ENCODE data around the gene INCENP.
A peak's percentile ranks its signal among the peaks of the same experiment; 100 is the strongest.

Gene INCENP

DNA sequence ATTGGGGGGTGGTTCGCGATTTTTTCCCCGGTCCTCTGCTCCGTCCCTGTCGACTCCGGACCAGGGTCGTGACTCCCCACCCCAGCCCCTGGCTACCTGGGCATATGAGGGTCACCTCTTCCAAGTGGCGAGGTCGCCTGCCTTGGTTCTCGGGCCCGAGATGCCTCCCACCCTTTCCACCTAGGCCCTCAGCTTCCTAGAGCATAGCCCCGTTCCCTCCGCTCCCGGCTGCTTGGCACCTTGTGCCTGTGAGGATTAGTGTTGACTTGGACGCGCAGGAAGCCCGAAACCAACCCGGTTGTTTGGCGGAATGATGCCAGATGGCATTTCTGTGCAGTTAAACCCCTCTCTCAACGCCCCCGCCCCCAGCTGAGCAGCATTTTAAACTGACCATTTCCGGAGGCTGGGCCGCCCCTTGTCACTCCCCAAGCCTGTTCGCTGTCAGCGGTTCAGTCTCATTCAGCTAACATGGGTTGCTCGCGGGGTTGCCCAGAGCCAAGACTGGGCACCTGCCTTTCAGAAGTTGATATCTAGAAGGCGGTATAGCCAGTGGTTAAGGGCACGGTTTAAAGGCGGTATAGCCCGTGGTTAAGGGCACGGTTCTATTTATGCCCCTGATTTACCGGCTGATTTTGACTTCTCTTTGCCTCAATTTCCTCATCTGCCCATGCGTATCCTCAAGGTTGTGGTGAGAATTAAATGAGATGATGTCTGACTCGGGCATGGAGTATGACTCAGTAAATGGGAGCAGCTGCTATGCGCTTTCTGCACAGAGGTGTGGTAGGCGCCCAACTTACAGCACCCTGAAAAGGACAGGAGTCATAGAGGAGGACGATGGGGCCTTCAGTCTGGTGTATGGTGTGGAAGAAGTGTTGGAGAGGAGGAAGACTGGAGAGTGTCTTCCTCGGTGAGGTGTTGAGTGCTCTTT lies 639 bp downstream of the INCENP start:
- TF ChIP-seq, protein P1, sequence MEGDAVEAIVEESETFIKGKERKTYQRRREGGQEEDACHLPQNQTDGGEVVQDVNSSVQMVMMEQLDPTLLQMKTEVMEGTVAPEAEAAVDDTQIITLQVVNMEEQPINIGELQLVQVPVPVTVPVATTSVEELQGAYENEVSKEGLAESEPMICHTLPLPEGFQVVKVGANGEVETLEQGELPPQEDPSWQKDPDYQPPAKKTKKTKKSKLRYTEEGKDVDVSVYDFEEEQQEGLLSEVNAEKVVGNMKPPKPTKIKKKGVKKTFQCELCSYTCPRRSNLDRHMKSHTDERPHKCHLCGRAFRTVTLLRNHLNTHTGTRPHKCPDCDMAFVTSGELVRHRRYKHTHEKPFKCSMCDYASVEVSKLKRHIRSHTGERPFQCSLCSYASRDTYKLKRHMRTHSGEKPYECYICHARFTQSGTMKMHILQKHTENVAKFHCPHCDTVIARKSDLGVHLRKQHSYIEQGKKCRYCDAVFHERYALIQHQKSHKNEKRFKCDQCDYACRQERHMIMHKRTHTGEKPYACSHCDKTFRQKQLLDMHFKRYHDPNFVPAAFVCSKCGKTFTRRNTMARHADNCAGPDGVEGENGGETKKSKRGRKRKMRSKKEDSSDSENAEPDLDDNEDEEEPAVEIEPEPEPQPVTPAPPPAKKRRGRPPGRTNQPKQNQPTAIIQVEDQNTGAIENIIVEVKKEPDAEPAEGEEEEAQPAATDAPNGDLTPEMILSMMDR (IDR thresholded peaks at IDR 0.05; ENCODE audit: low read length, missing control alignments) = no peak
- DNase-seq (ENCODE audit: low read depth) = peak; percentile 17

DNA sequence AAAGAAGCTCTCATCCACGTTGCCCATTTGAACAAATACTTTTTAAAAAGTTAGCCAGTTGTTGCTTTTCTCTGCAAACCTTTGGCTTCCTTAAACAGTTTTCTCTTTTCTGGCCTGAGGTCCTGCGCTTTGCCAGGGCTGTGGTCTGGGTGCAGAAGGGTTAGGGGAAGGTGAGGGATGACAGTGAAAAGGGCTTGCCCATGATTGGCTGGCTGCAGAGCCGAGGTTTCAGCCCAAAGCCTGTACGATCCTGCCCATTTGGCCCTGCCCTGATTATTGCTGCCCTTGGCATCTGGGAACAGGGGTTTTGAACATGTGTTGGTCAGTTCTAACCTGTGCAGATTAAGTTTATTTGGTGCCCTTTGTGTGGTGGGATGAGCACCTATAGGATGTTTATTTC lies 1.5 kb downstream of the INCENP start:
- TF ChIP-seq, protein P1 (IDR thresholded peaks at IDR 0.05; ENCODE audit: low read length, missing control alignments) = no peak
- H3K4me3 ChIP-seq (replicated peaks; ENCODE audit: low read depth, low read length) = peak overlapping the region; percentile 98
- no peak for DNase-seq (ENCODE audit: low read depth)

More for the DNA sequence above, 639 bp downstream of the INCENP start:
- peak overlapping the region; percentile 98 for H3K4me3 ChIP-seq (replicated peaks; ENCODE audit: low read depth, low read length)

DNA sequence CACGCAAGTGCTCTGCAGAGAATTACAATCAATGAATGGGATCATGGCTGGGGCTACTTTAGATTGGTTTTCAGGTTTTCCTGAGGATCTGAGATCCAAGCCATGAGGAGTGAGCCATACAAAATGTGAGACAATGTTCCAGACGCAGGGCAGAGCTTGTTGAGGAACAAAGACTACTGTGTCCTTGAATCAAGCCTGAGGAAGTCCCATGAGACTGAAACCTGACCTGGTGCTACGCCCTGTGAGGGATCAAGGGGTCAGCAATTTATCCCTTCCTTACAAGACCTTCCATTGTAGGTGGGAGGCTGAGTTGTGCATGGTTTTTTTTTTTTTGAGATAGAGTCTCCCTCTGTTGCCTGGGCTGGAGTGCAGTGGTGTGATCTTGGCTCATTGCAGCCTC lies 2.1 kb downstream of the INCENP start:
- TF ChIP-seq, protein P1 (IDR thresholded peaks at IDR 0.05; ENCODE audit: low read length, missing control alignments) = no peak
- no peak for DNase-seq (ENCODE audit: low read depth)
- H3K4me3 ChIP-seq (replicated peaks; ENCODE audit: low read depth, low read length) = no peak overlapping the region

DNA sequence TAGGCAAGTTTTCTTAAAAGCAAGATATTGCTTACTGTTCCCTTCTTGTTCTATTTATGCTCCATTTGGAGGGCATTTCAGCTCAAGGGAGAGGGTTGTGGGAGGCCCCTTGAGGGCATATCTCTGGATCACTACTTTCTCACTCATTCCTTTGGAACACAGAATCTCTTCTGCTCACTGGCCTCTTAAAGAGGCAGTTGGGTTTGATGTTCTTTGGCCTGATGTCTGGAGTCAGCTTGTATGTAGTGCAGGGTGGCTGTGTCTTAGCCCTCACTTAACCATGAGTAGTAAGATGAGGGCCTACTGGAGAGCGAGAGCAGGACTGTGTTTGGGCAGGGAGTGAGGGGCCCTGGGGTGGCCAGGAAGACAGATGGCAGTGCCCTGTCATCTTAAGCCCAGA lies 3.6 kb downstream of the INCENP start:
- DNase-seq (ENCODE audit: low read depth) = no peak
- TF ChIP-seq, protein P1 (IDR thresholded peaks at IDR 0.05; ENCODE audit: low read length, missing control alignments) = no peak
- no peak overlapping the region for H3K4me3 ChIP-seq (replicated peaks; ENCODE audit: low read depth, low read length)

DNA sequence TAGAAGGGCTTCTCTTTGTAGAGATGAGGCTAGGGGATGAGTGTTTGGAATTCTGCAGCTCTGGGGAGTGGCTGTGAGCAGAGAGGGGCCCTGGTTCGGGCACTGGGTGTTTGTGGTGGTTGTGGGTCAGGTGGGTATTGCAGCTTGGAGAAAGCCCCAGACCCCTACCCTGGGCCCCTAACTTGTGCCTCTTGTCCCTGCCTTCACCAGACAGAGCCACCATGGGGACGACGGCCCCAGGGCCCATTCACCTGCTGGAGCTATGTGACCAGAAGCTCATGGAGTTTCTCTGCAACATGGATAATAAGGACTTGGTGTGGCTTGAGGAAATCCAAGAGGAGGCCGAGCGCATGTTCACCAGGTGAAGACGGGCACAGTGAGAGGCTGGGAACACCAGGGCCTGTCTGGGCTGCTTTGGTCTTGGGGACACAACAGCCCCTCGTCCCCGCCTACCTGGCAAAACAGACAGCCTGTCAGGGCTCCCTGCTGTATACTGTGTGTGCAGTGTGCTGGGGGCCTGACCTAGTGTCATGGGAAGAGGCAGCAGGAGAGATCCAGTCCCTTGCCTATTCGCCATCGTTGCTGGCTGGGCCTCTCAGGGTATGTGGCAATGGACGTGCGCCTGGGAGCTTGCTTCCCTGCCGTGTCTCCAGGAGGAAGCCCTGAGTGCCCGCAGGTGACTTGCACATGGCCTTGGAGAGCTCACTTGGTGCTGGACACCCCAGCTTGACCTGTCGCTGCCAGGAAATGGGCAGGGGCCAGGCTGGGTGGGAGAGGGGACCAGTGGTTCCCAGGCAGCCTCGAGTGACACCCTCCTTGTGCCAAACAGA lies 4.3 kb downstream of the INCENP start:
- H3K4me3 ChIP-seq (replicated peaks; ENCODE audit: low read depth, low read length) = no peak overlapping the region
- no peak for DNase-seq (ENCODE audit: low read depth)
- TF ChIP-seq, protein P1 (IDR thresholded peaks at IDR 0.05; ENCODE audit: low read length, missing control alignments) = no peak

DNA sequence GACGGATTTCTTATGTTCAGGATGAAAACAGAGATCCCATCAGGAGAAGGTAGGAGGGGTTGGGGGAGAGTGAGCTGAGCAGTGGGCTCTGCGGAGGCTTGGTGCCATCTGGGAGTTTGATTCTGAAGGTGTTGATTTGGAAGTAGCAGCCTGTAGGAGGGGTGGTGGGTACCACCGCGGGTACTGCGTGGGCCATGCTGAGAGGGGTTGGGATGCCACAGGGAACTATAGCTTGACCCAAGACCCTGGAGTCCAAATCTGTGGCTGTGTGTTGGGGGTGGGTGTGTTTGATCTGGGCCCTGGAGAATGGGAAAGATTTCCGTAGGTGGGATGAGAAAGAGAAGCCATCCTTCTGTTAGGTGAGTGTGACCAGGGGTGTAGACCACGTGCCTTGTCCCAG lies 5.0 kb downstream of the INCENP start:
- no peak for DNase-seq (ENCODE audit: low read depth)
- TF ChIP-seq, protein P1 (IDR thresholded peaks at IDR 0.05; ENCODE audit: low read length, missing control alignments) = no peak
- no peak overlapping the region for H3K4me3 ChIP-seq (replicated peaks; ENCODE audit: low read depth, low read length)
